Ishikawa (cell line): ENCODE results near the gene VTI1A.

Source experiments
- EGR1 ChIP-seq: IDR thresholded peaks from 2 replicates; pipeline ENCODE4 v1.6.1; 2012
- FOXM1 ChIP-seq: IDR thresholded peaks from 2 replicates; pipeline ENCODE4 v1.6.1; 2012; ENCODE audit warnings: low read depth, borderline replicate concordance
- MAX ChIP-seq: IDR thresholded peaks from 2 replicates; pipeline ENCODE4 v1.6.1; 2012
- REST ChIP-seq: IDR thresholded peaks from 2 replicates; pipeline ENCODE4 v1.6.1; 2012; ENCODE audit warnings: low read depth, mild to moderate bottlenecking
- TAF1 ChIP-seq: IDR thresholded peaks from 2 replicates; pipeline ENCODE4 v1.6.1; 2012; ENCODE audit warnings: low read depth, mild to moderate bottlenecking
- USF1 ChIP-seq: IDR thresholded peaks from 2 replicates; pipeline ENCODE4 v1.6.1; 2012
- YY1 ChIP-seq: IDR thresholded peaks from 2 replicates; pipeline ENCODE4 v1.6.1; 2012; ENCODE audit warnings: low read depth

- no peak for TF ChIP-seq YY1
- TF ChIP-seq EGR1 = no peak
- TF ChIP-seq USF1 = no peak
- TF ChIP-seq MAX = no peak
- no peak for TF ChIP-seq REST
- no peak for TF ChIP-seq TAF1
- TF ChIP-seq FOXM1 = no peak
Observed at GRCh38 chr10:112791447-112791846, 344.4 kb downstream of the VTI1A start.
